Psoas muscle (tissue), 8 donors: ENCODE data around the gene GRID1. TPM values are rescaled to one million over a fixed set of nuclear protein-coding genes. Genes with fewer than 3 reads are reported as not detected.

Experiments
- ATAC-seq, 4 donors: fragments of 200-7000 bp; cut with Tn5 transposase; one replicate each; pipeline ENCODE4 v1.9.1; 2020; ENCODE audit warnings: moderate library complexity in 3 of 4, mild to moderate bottlenecking in 2 of 4
- DNase-seq, 2 donors: peaks; one replicate each; pipeline ENCODE4 v3.0.0-alpha.2; 2020
- H3K27ac ChIP-seq: fragments of 200-600 bp; one replicate; pipeline ENCODE4 v1.8.0; 2022
- H3K27me3 ChIP-seq, 3 donors: fragments of 200-600 bp in 1 of 3; one replicate each; pipeline versions ENCODE4 v1.6.1 to v1.8.0; 2013 to 2022; ENCODE audit warnings: low read length in 2 of 3, mild to moderate bottlenecking in 2 of 3, moderate library complexity in 1 of 3; ENCODE audit not compliant: insufficient read depth in 3 of 3
- H3K36me3 ChIP-seq, 2 donors: fragments of 200-600 bp in 1 of 2; one replicate each; pipeline versions ENCODE4 v1.6.1 to v1.8.0; 2013 to 2022; ENCODE audit warnings: low read depth in 1 of 2, mild to moderate bottlenecking in 1 of 2, moderate library complexity in 1 of 2; ENCODE audit not compliant: insufficient read depth in 1 of 2
- H3K4me1 ChIP-seq: fragments of 200-600 bp; one replicate; pipeline ENCODE4 v1.8.0; 2022
- H3K4me3 ChIP-seq: fragments of 200-600 bp; one replicate; pipeline ENCODE4 v1.8.0; 2022; ENCODE audit warnings: mild to moderate bottlenecking
- H3K9me3 ChIP-seq: fragments of 200-600 bp; one replicate; pipeline ENCODE4 v1.8.0; 2022
- WGBS, 3 donors: extraction: QIAGEN DNeasy Blood & Tissue Kit; methylation state at CpG; one replicate each; pipeline versions ENCODE4 v1.1.6 to v1.1.7; 2013; 5-methylcytosine and 5-hydroxymethylcytosine counted together
- intact Hi-C, 2 donors: fragments of 100-400 bp; cut with DNase I; formaldehyde crosslinking; loops; one replicate each; pipeline versions ENCODE4 v1.11.0 to v1.14.2; 2022
- polyA plus RNA-seq, 3 donors: library from polyadenylated mRNA; stranded (reverse); fragments of 200-250 nt; gene quantifications; one replicate each; pipeline ENCODE4 v1.2.3, GENCODE V29; 2013
- total RNA-seq, 4 donors: library from RNA; stranded (reverse); fragmentation: NEBNext Ultra II Directional in 2 of 4; extraction: Animal tissue kit (Norgen Biotek cat#: 25700) in 2 of 4; gene quantifications; one replicate each; pipeline versions ENCODE4 v1.2.1 to v1.2.4, GENCODE V29; 2021 to 2023
- TF ChIP-seq, protein P1 (sequence below): fragments of 200-600 bp; IDR thresholded peaks from one replicate; pipeline ENCODE4 v1.8.0; 2022; ENCODE audit warnings: antibody characterized with exemption
- donor health status: healthy with polysubstance abuse.
- donor health status: DM: no; HTN: no; CAD: no; lungs with moderate emphysema.
- donor health status: Bipolar disorder and iron deficiency.
- donor health status: healthy.
- donor health status: DM: yes; HTN: yes; CAD: no.
- donor health status: DM: no; HTN: no; CAD: no.
- donor health status: DM: no; HTN: no; CAD: no.
- donor health status: DM: yes; HTN: yes; CAD: no.

GRID1 gene
- total and polyA plus RNA-seq, 7 donors, result 0.17 to 0.56 (median 0.24) TPM

DNA sequence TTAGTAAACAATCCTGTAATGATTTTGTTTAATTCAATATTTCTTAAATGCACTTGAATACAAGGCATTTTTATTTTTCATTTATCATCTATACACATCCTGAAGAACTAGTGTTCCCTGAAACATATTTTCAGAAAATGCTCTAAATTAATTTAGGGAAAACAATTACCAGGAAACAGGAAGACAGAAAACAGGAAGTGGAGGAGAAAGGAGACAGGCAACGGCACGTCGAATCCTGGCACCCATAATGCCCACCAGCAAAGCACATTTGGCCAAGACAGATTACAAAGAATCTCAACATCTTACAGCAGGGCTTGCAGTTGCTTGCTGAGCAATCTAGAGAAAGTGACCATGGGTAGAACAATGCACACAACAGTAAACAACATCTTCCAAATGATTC, 571.1 kb downstream of the GRID1 start:
- H3K4me1 ChIP-seq, result no peaks in the 10 kb centered on the region
- no peak overlapping the region for H3K27ac ChIP-seq
- H3K4me3 ChIP-seq, result no peak overlapping the region
- peaks cover 0 to 4% (median 0%) of the 10 kb centered on the region in 3 donors for H3K27me3 ChIP-seq
- TF ChIP-seq, protein P1, sequence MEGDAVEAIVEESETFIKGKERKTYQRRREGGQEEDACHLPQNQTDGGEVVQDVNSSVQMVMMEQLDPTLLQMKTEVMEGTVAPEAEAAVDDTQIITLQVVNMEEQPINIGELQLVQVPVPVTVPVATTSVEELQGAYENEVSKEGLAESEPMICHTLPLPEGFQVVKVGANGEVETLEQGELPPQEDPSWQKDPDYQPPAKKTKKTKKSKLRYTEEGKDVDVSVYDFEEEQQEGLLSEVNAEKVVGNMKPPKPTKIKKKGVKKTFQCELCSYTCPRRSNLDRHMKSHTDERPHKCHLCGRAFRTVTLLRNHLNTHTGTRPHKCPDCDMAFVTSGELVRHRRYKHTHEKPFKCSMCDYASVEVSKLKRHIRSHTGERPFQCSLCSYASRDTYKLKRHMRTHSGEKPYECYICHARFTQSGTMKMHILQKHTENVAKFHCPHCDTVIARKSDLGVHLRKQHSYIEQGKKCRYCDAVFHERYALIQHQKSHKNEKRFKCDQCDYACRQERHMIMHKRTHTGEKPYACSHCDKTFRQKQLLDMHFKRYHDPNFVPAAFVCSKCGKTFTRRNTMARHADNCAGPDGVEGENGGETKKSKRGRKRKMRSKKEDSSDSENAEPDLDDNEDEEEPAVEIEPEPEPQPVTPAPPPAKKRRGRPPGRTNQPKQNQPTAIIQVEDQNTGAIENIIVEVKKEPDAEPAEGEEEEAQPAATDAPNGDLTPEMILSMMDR, result no peak
- intact Hi-C loops, result no loop called here
- H3K36me3 ChIP-seq, result no peaks in the 10 kb centered on the region
- DNase-seq, result no peak
- H3K9me3 ChIP-seq, result no peaks in the 10 kb centered on the region
- no peak for ATAC-seq
- 30 to 38% (median 31%) methylated on average over 3 of the region's 3 CpGs for WGBS, 3 donors

DNA sequence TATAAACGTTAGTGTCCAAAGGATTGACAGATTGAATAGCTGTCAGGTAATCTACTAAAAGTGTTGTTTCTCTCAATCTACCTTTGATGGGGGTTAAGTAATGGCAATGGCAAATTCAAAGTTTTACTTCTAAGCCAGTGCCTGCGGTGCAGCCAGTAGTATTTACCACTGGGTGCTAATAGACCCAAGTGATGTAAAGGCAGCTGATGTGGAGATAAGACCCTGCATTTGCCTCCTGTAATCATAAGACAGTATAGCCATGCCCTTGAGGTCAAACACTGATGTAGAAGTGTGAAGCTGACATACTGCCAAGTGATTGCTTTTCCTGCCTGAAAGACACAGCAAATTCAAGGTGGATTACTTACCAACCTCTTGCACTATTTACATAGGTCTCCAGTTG, 572.0 kb downstream of the GRID1 start:
- H3K36me3 ChIP-seq, result no peaks in the 10 kb centered on the region
- TF ChIP-seq, protein P1, result no peak
- no peaks in the 10 kb centered on the region for H3K4me1 ChIP-seq
- H3K9me3 ChIP-seq, result no peaks in the 10 kb centered on the region
- DNase-seq, result no peak
- H3K4me3 ChIP-seq, result no peak overlapping the region
- WGBS, 3 donors, result 44 to 53% (median 53%) methylated on average over 2 of the region's 2 CpGs
- H3K27ac ChIP-seq, result no peak overlapping the region
- H3K27me3 ChIP-seq, result peaks cover 0 to 4% (median 0%) of the 10 kb centered on the region in 3 donors
- intact Hi-C loops, result no loop called here
- ATAC-seq, result no peak

DNA sequence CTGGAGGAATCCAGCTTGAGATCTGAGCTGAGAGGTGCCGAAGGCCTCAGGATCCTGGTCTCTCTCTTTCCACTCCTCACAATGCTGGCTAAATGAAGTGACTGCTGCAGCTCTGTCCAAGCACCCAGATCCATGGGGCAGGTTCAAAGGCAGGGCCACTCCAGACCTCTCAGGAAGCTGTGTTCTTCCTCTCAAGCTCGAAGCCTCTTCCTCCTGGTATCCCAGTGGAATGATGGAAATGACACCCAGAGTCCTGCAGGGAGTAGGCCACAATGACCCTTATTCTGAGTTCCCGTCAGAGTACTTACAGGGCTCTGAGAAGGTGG, 574.1 kb downstream of the GRID1 start:
- DNase-seq, result no peak
- Histone ChIP-seq H3K36me3 (no peaks in the 10 kb centered on the region), H3K4me1 (no peaks in the 10 kb centered on the region), H3K9me3 (no peaks in the 10 kb centered on the region), H3K27me3 (no peaks in the 10 kb centered on the region), H3K4me3 (no peak overlapping the region), H3K27ac (no peak overlapping the region)
- TF ChIP-seq, protein P1, result no peak
- intact Hi-C loops, result no loop called here
- ATAC-seq, result peak in 1 of 4 donors; percentile 30
- 37 to 74% (median 54%) methylated on average over 3 of the region's 3 CpGs for WGBS, 3 donors

DNA sequence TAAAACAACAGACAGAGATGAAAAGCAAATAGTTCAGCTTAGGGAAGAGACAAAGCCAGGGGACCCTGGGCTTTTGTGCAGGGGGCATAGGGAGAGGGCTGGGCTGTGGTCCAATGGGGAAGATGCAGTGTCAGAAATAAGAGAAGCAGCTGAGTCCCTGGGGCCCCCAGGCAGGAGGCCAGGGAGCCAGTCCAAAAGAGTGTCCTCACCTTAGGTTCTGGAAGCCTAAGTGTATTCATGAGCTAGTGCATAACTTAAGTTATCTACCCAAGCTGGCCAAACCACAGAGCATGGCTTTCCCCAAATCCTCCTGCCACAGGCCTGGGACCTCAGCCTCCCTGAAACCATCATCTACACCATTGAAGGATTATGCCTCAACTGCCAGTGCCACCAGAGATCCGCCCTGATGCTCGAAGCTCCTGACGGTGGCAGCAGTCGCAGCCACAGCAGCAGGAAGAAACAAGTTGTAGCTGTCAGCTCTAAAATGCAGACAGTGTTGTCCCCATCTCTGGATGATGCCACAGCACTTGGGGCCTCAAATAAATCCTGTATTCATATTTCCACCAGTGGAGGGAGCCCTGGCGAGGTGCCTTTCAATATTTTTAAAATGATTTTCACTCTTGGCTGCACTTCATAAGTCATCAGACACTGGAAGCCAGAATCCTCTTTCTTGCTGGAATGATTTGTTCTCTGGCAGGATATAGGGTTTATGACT, 574.6 kb downstream of the GRID1 start:
- ATAC-seq, result peak in 2 of 4 donors; percentile 27 to 33
- intact Hi-C loops, result no loop called here
- TF ChIP-seq, protein P1, result peak; percentile 17
- Histone ChIP-seq H3K9me3 (no peaks in the 10 kb centered on the region), H3K4me3 (no peak overlapping the region), H3K27me3 (no peaks in the 10 kb centered on the region), H3K36me3 (no peaks in the 10 kb centered on the region), H3K27ac (no peak overlapping the region), H3K4me1 (no peaks in the 10 kb centered on the region)
- 27 to 63% (median 37%) methylated on average over 5 of the region's 5 CpGs for WGBS, 3 donors
- DNase-seq, result peak; percentile 30 to 59
